Type B pancreatic cell (in vitro differentiated cells): Measurements from ENCODE around the gene PDE3A. TPM values are rescaled to one million over a fixed set of nuclear protein-coding genes. Genes with fewer than 3 reads are reported as not detected.

Experiments used
- DNase-seq: peaks from one replicate; pipeline ENCODE4 v3.0.0; 2021; ENCODE audit warnings: mixed read lengths; ENCODE audit not compliant: unreplicated experiment; ENCODE audit errors: extremely low spot score
- H3K27ac Mint-ChIP-seq: 2 replicates; pipeline ENCODE4 v1.8.0; 2021; ENCODE audit warnings: mild to moderate bottlenecking, mixed read lengths
- H3K27me3 Mint-ChIP-seq: 2 replicates; pipeline ENCODE4 v1.8.0; 2021; ENCODE audit warnings: mixed read lengths
- H3K36me3 Mint-ChIP-seq: 2 replicates; pipeline ENCODE4 v1.8.0; 2021; ENCODE audit warnings: mixed read lengths
- H3K4me1 Mint-ChIP-seq: one replicate; pipeline ENCODE4 v1.8.0; 2021; ENCODE audit warnings: mixed read lengths; ENCODE audit not compliant: unreplicated experiment
- H3K4me3 Mint-ChIP-seq: 2 replicates; pipeline ENCODE4 v1.8.0; 2021; ENCODE audit warnings: mild to moderate bottlenecking, mixed read lengths
- H3K9me3 Mint-ChIP-seq: 2 replicates; pipeline ENCODE4 v1.8.0; 2021; ENCODE audit warnings: mixed read lengths
- total RNA-seq: library from RNA; stranded (reverse); gene quantifications from 2 replicates; pipeline ENCODE4 v1.2.1, GENCODE V29; 2021; ENCODE audit warnings: low replicate concordance
- TF ChIP-seq, protein P1 (sequence below): fragments of 200-600 bp; sonication (generic); conservative IDR thresholded peaks from 2 replicates; pipeline ENCODE4 v1.5.0; 2021; ENCODE audit warnings: antibody characterized with exemption, mild to moderate bottlenecking

Gene PDE3A
- total RNA-seq, 1 donor from 2014 or later = 19.7 TPM

DNA sequence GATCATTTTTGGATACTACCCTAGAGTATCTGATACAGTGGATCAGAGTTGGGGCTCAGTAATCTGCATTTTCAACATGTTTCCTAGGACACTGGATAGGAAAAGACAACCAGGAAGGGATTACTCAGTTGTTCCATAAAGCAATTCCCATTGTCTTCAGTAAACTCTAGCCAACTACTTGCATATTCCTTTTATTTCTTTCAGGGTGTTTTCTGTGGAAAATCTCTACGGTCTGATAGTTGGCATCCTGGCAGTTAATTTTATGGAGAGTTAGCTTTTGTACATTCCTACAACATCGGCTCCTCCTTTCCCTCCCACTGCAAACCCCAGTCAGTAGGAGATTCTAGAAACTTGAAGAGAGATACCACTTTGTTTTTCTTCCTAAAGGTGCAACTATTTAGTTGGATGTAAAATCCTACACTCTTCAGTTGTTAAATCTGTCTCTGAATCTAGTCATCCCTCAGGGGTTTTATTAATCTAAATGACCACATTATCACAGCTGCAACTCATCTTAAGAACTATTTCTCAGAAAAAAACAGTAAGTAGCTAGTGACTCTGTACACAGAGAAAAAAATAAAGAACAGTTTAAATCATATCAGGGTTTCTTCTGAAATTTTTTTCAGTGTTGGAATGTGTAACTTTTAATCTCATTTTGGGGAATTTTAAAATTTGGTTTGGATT, 103.9 kb downstream of the PDE3A start:
- no peak for DNase-seq

DNA sequence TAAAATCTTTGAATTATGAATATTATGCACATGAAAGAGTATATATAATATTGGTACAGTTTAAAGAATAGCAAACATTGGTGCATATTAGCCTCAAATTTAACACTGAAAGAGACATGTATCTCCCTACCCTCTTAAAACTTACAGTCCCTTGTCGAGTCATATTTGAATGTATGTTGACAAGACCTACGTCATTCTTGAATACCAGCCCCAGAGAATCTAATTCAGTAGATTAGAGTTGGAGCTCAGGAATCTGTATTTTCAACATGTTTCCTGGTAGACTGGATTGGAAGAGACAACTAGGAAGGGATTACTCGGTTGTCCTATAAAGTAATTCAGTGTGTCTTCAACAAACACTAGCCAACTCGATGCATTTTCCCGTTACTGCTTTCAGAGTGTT, 104.8 kb downstream of the PDE3A start:
- Mint-ChIP-seq H3K9me3 (peaks cover 9% of the 10 kb centered on the region), H3K36me3 (peaks cover 3% of the 10 kb centered on the region), H3K4me1 (no peaks in the 10 kb centered on the region), H3K27ac (no peak overlapping the region), H3K4me3 (no peak overlapping the region), H3K27me3 (no peaks in the 10 kb centered on the region)
- TF ChIP-seq, protein P1, sequence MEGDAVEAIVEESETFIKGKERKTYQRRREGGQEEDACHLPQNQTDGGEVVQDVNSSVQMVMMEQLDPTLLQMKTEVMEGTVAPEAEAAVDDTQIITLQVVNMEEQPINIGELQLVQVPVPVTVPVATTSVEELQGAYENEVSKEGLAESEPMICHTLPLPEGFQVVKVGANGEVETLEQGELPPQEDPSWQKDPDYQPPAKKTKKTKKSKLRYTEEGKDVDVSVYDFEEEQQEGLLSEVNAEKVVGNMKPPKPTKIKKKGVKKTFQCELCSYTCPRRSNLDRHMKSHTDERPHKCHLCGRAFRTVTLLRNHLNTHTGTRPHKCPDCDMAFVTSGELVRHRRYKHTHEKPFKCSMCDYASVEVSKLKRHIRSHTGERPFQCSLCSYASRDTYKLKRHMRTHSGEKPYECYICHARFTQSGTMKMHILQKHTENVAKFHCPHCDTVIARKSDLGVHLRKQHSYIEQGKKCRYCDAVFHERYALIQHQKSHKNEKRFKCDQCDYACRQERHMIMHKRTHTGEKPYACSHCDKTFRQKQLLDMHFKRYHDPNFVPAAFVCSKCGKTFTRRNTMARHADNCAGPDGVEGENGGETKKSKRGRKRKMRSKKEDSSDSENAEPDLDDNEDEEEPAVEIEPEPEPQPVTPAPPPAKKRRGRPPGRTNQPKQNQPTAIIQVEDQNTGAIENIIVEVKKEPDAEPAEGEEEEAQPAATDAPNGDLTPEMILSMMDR = no peak
- no peak for DNase-seq

More for the DNA sequence above, 103.9 kb downstream of the PDE3A start:
- Mint-ChIP-seq H3K9me3 (peaks cover 9% of the 10 kb centered on the region), H3K36me3 (peaks cover 3% of the 10 kb centered on the region), H3K4me3 (no peak overlapping the region), H3K4me1 (no peaks in the 10 kb centered on the region), H3K27me3 (no peaks in the 10 kb centered on the region), H3K27ac (no peak overlapping the region)
- TF ChIP-seq, protein P1 = no peak

DNA sequence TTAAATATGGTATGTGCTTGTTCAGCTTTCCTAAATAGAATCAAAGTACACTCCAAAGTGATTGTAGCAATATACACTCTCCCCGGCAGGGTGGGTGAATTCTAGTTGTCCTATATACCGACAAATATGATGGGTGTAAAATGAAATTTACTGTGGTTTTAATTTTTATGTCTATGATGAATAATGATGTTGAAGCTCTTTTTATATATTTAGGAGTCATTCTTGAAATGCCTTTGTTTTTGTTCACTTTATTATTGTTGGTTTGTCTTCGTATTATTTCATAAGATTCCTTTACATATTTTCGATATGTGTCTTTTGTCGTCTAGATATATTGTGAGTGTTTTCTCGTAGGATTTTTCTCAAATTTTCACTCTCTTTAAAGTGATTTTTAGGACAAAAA, 105.7 kb downstream of the PDE3A start:
- TF ChIP-seq, protein P1 = no peak
- no peaks in the 10 kb centered on the region for H3K4me1 Mint-ChIP-seq
- no peak overlapping the region for H3K4me3 Mint-ChIP-seq

DNA sequence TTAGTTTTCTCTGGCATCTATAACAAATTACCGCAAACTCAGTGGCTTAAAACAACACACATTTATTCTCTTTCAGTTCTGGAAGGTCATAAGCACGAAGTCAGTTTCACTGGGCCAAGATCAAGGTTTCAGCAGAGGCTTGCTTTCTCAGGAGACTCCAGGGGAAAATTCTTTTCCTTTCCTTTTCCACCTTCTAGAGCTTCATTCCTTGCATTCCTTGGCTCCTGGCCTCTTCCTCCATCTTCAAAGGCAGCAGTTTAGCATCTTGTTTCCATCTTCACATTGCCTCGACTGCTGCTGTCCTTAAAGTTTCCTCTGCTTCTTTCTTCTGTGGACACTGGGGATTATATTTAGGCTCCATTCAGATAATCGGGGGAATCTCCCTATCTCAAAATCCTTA, 106.1 kb downstream of the PDE3A start:
- TF ChIP-seq, protein P1 = no peak
- Mint-ChIP-seq H3K9me3 (peaks cover 9% of the 10 kb centered on the region), H3K4me3 (no peak overlapping the region), H3K27me3 (no peaks in the 10 kb centered on the region), H3K4me1 (no peaks in the 10 kb centered on the region), H3K36me3 (peaks cover 4% of the 10 kb centered on the region), H3K27ac (no peak overlapping the region)
- no peak for DNase-seq

More for the DNA sequence above, 105.7 kb downstream of the PDE3A start:
- no peak for DNase-seq
- Mint-ChIP-seq H3K27ac (no peak overlapping the region), H3K27me3 (no peaks in the 10 kb centered on the region), H3K36me3 (peaks cover 3% of the 10 kb centered on the region), H3K9me3 (peaks cover 9% of the 10 kb centered on the region)

DNA sequence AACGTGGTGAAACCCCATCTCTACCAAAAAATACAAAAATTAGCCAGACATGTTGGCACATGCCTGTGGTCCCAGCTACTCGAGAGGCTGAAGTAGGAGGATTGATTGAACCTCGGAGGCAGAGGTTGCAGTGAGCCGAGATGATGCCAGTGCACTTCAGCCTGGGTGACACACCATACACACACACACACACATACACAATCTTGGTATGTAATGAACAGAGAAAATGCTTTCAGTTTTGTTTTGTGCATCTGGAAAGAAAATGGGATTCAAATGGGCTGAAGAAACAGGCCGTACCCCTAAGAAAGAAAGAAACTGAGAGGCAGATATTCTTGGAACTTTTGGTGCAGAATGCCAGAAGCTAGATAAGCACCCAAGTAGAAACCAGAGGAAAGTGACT, 107.2 kb downstream of the PDE3A start:
- no peak overlapping the region for H3K27ac Mint-ChIP-seq
- H3K4me1 Mint-ChIP-seq = no peaks in the 10 kb centered on the region
- TF ChIP-seq, protein P1 = no peak
- H3K27me3 Mint-ChIP-seq = no peaks in the 10 kb centered on the region
- H3K9me3 Mint-ChIP-seq = peaks cover 9% of the 10 kb centered on the region
- H3K36me3 Mint-ChIP-seq = peaks cover 6% of the 10 kb centered on the region
- H3K4me3 Mint-ChIP-seq = no peak overlapping the region
- no peak for DNase-seq
